ENCODE measurements around the gene ERI3. TPM values are rescaled to one million over a fixed set of nuclear protein-coding genes. Genes with fewer than 3 reads are reported as not detected.

ERI3 gene
- total RNA-seq, 1 experiment from 2014 or later, result 74.2 TPM

GRCh38 chr1:44289530-44289929 is 65.5 kb downstream of the ERI3 start (continued):
- no peak for TF ChIP-seq ELF1 (IDR thresholded peaks at IDR 0.05; ENCODE audit: borderline replicate concordance, low read depth)

- Histone ChIP-seq H3K4me1 (ENCODE audit: control insufficient read depth in 1 of 2, insufficient read depth in 2 of 2, low read length in 2 of 2) (no peaks in the 10 kb centered on the region), H3K4me3 (replicated peaks in 1 of 2; ENCODE audit: low read depth in 1 of 2, low read length in 2 of 2) (no peak overlapping the region), H3K36me3 (ENCODE audit: control insufficient read depth in 1 of 2, insufficient read depth in 2 of 2, low read length in 2 of 2) (no peaks in the 10 kb centered on the region; a peak in 2 of 4 replicates), H3K9me2 (ENCODE audit: insufficient read depth) (no peaks in the 10 kb centered on the region), H3K27ac (ENCODE audit: low read depth, low read length) (no peak overlapping the region), H3K4me2 (ENCODE audit: low read length) (no peak overlapping the region), H4K20me1 (ENCODE audit: insufficient read depth) (no peaks in the 10 kb centered on the region), H3K27me3 (ENCODE audit: insufficient read depth, low read length) (no peaks in the 10 kb centered on the region), H2AFZ (ENCODE audit: low read depth, low read length, poor library complexity, severe bottlenecking) (no peak overlapping the region), H3K79me2 (ENCODE audit: insufficient read depth, low read length) (no peaks in the 10 kb centered on the region), H3K9me3 (ENCODE audit: control insufficient read depth in 1 of 2, insufficient read depth in 1 of 2, low read depth in 1 of 2, low read length in 2 of 2) (no peaks in the 10 kb centered on the region), H3K9ac (ENCODE audit: low read length) (no peak overlapping the region)
- ChIA-PET RAD21 (ENCODE audit: low non-redundant PET in 1 of 2, low total read pairs in 2 of 2, uncharacterized antibody in 2 of 2, unreplicated experiment in 2 of 2) (no interaction called here), CTCF (no interaction called here), POLR2A (no interaction called here)
- intact Hi-C loops (cut with micrococcal nuclease), result no loop called here
- BruUV-seq (replicated peaks), result no TSS peak
- ATAC-seq (no peak), DNase-seq (ENCODE audit: low read depth, low spot score) (no peak)
- no peak for TF ChIP-seq CBX3 (IDR thresholded peaks at IDR 0.05; ENCODE audit: low read depth)
- no peak for TF ChIP-seq RAD21 (IDR thresholded peaks at IDR 0.05; ENCODE audit: low read depth)
- TF ChIP-seq ELF1 (IDR thresholded peaks at IDR 0.05; ENCODE audit: borderline replicate concordance, low read depth), result no peak
- no peak for TF ChIP-seq EZH2phosphoT487 (IDR thresholded peaks at IDR 0.05; ENCODE audit: borderline replicate concordance)
- no peak for TF ChIP-seq SP1 (IDR thresholded peaks at IDR 0.05; ENCODE audit: low read depth)
- TF ChIP-seq YY1 (IDR thresholded peaks at IDR 0.05; ENCODE audit: extremely low read depth, insufficient replicate concordance, low read depth, low read length), result no peak
- TF ChIP-seq MAX (IDR thresholded peaks at IDR 0.05), result no peak
Observed at GRCh38 chr1:44288883-44289282, 66.2 kb downstream of the ERI3 start.

- ATAC-seq, result no peak
- TF ChIP-seq ZNF274 (IDR thresholded peaks at IDR 0.05; ENCODE audit: low read depth, low read length), result no peak
- TF ChIP-seq SP1 (IDR thresholded peaks at IDR 0.05; ENCODE audit: low read depth), result no peak
- no TSS peak for BruUV-seq (replicated peaks)
- H3K36me3 ChIP-seq (ENCODE audit: control insufficient read depth in 1 of 2, insufficient read depth in 2 of 2, low read length in 2 of 2), result peaks cover 0 to 2% of the 10 kb centered on the region in 2 experiments; a peak in 1 of 4 replicates
- DNase-seq (ENCODE audit: low read depth, low spot score), result no peak
- H3K27me3 ChIP-seq (ENCODE audit: insufficient read depth, low read length), result no peaks in the 10 kb centered on the region
- H3K9me2 ChIP-seq (ENCODE audit: insufficient read depth), result no peaks in the 10 kb centered on the region
- H4K20me1 ChIP-seq (ENCODE audit: insufficient read depth), result no peaks in the 10 kb centered on the region
- H3K4me2 ChIP-seq (ENCODE audit: low read length), result no peak overlapping the region
- H2AFZ ChIP-seq (ENCODE audit: low read depth, low read length, poor library complexity, severe bottlenecking), result no peak overlapping the region
- no peaks in the 10 kb centered on the region for H3K79me2 ChIP-seq (ENCODE audit: insufficient read depth, low read length)
- H3K9me3 ChIP-seq (ENCODE audit: control insufficient read depth in 1 of 2, insufficient read depth in 1 of 2, low read depth in 1 of 2, low read length in 2 of 2), result no peaks in the 10 kb centered on the region
- H3K27ac ChIP-seq (ENCODE audit: low read depth, low read length), result no peak overlapping the region
- no peak overlapping the region for H3K9ac ChIP-seq (ENCODE audit: low read length)
- ChIA-PET RAD21 (ENCODE audit: low non-redundant PET in 1 of 2, low total read pairs in 2 of 2, uncharacterized antibody in 2 of 2, unreplicated experiment in 2 of 2) (no interaction called here), CTCF (no interaction called here), POLR2A (no interaction called here)
- no peak overlapping the region for H3K4me3 ChIP-seq (replicated peaks in 1 of 2; ENCODE audit: low read depth in 1 of 2, low read length in 2 of 2)
- H3K4me1 ChIP-seq (ENCODE audit: control insufficient read depth in 1 of 2, insufficient read depth in 2 of 2, low read length in 2 of 2), result no peaks in the 10 kb centered on the region
- intact Hi-C loops (cut with micrococcal nuclease), result no loop called here
Observed at GRCh38 chr1:44284184-44284583, 70.9 kb downstream of the ERI3 start.

All from HCT116 (cell line).